Stimulated activated CD8-positive, alpha-beta memory T cell treated with anti-CD3 and anti-CD28 coated beads, Interleukin-4, amount 100 ng/mL, for 48 hours (primary cell): Measurements from ENCODE around the gene RIPPLY2.
"Not testable (repeated sequence)": the region's sequence is repeated elsewhere in the genome, so short reads cannot be mapped to it uniquely, and the experiment has no call there.

Experiments
- DNase-seq: peaks from one replicate; pipeline ENCODE4 v3.0.0-alpha.2; 2020

Gene RIPPLY2, protein sequence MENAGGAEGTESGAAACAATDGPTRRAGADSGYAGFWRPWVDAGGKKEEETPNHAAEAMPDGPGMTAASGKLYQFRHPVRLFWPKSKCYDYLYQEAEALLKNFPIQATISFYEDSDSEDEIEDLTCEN

DNA sequence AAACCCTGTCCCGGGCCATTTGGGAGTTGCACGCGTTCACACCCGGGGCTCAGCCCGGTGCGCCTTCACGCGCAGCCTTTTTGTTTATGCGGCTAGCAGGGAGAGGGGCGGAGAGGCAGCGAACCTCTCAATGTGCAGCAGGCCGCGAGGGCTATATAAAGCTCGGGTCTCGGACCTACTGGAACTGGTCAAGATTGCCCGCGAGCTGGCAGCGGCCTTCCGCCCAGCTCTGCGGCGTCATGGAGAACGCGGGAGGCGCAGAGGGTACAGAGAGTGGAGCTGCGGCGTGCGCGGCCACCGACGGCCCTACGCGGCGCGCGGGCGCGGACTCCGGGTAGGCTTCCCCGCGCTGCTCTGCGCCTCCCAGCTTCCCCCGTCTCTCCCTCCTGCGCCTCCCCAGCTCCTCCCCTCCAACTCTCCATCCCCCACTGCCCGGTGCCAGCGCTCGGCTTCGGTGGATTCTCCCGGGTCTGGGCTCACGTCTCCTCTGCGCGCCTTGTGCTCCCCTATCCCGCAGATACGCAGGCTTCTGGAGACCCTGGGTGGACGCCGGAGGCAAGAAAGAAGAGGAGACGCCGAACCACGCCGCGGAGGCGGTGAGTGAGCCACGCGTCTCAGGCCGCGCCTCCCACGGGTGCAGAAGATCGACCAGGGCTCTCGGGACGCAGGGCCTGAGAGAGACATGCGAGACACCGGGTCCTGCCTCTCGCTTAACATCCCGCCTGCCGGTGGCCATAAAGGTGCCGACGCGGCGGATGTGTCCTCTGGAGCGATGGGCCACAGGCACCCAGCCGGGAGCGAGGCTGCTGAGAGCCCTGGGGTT is at the start of gene RIPPLY2:
Gene RIPPLY2, plus strand, starts transcription at position 183 of the 823 bp plus-strand sequence. Its CDS starts 57 bp downstream, at position 240.
- peak; percentile 26 for DNase-seq

DNA sequence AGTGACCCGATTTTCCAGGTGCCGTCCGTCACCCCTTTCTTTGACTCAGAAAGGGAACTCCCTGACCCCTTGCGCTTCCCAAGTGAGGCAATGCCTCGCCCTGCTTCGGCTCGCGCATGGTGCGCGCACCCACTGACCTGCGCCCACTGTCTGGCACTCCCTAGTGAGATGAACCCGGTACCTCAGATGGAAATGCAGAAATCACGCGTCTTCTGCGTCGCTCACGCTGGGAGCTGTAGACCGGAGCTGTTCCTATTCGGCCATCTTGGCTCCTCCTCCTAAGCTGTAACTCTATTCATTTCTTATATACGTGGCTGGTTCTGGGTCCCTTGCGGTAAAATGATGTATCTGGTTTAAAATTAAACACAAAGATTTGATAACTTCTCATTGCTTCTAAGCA is 49.7 kb upstream of the RIPPLY2 start:
- DNase-seq: not testable (repeated sequence)

DNA sequence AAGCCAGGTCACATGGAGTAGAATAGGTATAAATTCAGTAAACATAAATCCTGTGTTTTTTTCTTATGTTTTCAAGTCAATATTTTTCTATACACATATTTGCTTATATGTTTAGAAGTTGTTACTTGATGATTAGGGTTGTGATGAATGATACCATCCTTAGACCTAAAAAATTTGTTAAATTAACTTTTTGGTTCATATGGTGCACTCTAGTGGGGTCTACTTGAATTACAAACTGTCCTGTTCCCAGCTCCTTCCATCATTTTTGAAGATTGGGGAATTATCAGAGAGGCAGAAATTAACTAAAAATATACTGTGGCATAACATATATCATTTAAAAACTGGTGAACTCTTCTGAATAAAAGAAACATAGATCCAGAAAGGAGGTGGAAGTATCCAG is 48.3 kb upstream of the RIPPLY2 start:
- DNase-seq: no peak

DNA sequence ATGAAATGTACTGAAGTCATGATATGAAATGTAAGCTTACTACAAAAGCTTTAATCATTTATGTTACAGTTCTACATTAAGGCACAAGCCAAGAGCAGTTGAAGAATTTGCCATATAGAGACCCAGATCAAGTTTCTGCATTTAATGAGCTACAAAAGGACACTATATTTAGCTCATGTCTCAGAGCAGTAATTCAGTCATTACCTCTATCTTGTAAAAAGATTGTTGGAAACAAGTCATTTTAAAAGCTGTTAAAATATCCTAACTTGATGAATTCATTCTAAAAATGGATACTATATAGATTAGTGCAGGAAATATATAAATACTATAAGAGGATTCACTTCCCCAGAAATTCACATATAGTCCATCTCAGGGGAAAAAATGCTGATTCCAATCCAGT is 45.2 kb upstream of the RIPPLY2 start:
- DNase-seq: no peak

DNA sequence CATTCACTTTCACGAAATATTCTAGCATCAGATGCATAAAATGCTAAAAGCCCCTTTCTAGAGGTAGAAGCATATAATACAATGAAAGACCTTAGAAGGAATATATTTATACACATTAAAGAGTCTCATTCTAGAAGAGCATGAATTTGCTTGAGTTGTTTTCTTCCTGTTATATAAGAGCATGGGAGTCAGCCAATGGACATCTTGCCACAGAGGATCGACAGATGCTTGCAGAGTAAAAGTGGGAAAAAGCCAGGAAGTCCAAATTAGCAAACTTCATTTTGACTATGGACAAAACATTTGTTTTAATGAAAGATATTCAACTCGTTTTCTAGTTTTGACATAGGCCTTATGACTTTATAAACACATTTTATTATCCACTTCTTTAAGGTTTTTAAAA is 44.2 kb upstream of the RIPPLY2 start:
- DNase-seq: no peak

DNA sequence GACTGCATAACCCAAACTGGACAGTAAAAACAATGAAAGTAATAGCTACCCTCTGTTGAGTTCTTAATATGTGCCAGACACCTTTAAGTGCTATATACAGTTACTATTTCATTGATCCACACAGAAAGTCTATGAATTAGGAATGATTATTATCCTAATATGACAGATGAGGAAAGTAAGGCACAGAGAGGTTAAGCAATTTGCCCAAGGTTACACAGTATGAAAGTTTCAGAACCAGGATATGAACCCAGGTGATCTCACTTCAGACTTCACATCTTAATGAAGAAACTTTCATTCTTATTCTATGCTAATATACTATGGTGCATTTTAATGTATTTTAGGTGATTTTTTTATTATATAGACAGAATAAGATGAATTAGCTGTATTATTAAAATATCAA is 40.6 kb upstream of the RIPPLY2 start:
- DNase-seq: no peak

DNA sequence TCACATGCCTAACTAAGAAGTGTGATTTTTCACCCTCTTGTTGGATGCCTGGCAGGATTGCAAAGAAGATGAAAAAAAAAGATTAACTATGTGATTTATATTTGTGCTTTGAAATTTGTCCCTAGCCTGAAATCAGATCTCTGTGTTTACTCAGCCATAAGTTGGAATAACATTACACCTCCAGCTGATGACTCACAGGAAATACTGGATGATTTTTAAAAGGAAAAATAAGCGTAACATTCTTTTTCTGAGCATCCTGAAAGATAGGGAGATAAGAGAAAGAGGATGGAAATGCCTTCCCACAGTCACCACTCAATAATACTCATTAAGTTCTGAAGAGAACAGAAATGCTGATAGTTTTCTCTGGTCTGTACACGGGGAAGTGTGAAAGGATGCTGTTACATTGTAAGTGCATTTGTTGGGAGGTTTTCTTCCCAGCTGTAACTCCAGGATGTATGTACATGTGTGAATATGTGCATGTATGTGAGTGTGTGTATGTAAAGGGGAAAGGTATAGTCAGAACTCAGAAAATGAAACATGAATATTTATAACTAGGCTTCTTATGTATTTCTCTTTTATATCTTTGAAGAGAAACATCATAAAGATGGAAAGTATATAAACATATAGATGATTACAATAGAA is 37.4 kb upstream of the RIPPLY2 start:
- no peak for DNase-seq

DNA sequence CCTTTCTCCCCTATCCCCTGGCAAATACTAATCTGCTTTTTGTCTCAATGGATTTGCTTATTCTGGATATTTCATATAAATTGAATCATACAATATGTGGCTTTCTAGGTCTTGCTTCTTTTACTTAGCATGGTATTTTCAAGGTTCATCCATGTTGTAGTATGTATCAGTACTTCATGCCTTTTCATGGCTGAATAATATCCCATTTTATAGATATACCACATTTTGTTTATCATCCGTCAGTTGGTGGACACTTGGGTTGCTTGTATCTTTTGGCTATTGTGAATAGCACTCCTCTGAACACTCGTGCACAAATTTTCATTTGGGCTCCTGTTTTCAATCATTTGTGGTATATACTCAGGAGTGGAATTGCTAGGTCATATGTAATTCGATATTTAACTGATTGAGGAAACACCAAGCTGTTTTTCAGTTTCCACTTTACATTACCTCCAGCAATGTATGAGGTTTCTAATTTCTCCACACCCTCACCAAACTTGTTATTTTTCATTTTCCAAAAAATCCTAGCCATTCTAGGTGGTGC is 30.5 kb upstream of the RIPPLY2 start:
- no peak for DNase-seq

DNA sequence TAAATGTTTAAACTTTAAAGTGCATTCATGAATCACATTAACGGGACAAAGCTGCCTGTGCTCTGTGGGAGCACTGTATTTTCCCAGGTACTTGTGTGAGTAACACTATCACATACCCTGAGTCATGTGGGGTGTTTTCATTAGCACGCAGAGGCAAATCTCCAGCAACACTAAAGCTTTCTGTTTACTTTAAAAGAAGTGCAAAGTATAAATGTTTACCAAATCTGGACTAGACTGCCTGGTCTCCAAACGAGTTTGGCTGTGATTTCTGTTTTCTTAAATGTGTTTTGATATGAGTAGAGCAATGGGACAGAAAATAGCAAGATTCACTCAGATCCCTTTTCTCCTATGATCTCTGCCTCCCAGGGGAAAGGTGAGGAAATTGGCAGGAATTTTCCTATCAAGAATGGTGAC is 28.8 kb upstream of the RIPPLY2 start:
- DNase-seq: no peak

DNA sequence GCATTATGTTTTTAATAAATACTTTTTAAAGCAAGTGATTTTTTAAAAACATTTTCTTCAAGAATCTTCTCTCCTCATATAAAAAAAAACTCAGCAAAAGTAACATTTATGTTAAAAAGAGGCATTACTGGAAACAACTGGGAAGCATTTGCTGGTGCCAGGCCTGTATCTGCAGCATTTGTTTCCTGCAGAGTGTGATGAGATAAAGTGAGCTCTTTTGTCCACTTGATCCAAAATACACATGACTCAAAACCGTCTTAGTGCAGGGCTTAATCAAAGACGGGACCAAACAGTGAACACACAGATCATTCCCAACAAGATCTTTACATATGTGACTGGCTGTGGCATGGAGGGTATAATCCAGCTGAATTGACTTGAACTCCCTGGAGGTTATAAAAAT is 28.3 kb upstream of the RIPPLY2 start:
- no peak for DNase-seq

DNA sequence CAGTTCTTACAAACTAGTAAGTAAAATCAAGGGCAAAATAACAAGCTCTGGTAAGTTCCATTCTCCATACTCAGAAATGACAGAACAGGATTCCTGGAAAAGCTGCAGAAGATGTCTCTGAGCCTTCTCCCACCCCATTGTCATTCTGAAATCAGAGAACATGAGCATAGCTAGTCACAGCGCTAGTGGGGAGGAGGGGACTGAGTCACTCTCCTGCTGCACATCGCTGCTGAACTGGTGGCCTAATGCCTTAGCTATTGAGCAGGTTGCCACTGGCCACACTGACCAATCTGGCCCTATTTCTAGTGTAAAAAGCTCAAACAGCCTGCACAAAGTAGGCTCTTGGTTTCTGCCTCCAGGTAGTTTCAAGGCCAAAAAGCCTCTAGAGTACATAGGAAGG is 26.1 kb upstream of the RIPPLY2 start:
- DNase-seq: no peak

DNA sequence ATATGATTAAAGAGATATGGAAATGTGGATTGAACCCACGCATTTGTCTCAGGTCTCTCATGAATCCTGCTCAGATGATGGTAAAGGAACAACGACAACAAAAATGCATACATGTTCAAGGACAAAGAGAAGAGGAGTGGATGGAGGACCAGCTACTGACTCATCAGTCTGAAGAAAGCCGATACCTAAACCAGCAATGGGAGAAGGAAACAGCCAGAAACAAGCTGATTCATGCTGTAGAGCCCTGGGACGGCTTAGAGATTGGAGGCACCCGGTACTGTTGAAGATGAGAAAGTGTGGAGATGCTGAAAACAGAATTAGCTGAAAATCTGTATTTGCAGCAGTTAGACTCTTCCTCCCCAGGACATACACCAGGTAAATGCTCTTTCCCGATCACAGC is 14.4 kb upstream of the RIPPLY2 start:
- no peak for DNase-seq

DNA sequence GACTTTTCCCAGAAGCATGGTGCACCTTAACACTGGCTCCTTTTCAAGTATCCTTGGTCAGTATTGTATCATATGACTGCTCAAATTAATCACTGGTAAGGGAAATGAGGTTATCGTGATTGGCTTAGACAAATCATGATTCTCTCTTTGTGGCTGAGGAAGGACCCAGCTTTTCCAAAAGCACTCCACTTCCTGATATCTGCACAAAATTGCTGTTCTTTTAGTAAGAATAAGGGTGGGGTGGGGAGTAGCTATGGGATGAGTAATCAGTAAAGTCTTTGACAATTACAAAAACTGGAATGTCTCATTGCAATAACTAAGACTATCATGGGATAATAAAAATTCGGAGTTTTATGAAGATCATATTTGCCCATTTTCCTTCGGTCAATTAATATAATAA is 9.0 kb upstream of the RIPPLY2 start:
- no peak for DNase-seq

DNA sequence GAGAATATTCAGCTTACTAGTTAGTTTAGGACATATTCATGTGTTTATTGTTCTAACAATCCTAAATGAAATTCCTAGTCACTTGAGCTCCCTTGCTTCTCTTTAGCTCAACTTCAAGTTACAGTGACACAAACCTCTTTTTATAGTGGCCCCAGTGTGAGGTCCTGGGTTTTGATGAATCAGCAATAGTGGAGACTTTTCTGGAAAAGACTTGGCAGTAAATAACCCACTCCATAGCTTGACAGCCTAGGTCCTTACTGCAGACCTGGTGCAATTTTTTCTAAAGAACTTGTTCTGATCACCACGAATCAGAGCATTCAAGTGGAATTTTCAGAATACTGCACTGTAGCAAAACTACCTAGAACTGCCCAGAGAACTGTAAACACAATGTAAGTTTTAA is 6.9 kb upstream of the RIPPLY2 start:
- DNase-seq: no peak

DNA sequence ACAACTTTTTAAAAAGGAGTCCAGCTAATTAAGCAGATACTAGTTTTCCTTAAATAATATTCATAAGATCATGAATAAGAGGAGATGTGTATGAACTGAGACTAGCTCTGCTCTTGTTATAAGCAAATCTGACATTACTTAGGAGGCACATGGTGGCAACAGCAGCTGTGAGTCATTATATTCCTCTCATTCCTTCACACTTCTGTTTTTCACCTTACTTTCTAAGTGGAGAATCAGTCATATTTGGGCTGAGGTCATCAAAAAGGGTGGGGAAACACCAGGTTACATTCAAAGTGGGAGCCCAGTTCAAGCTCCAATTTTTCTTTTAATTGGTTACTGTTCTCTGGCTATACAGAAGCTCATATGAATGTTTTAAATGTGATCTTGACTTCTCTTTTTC is 6.0 kb upstream of the RIPPLY2 start:
- DNase-seq: no peak

DNA sequence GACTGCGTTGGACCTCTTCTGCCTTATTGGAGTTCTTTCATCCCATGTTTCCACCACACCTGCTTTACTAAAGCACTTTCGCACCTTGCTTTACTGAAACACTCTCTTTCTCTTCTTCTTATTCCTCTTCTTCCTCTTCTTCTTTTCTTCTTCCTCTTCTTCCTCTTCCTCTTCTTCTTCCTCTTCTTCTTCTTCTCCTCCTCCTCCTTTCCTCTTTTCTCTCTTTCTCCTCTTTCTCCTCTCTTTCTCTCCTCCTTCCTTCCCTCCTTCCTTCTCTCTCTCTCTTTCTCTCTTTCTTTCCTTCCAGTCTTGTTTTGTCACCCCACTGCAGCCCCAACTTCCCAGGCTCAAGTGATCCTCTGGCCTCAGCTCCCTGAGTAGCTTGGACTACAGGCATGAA is 4.0 kb upstream of the RIPPLY2 start:
- DNase-seq: no peak

DNA sequence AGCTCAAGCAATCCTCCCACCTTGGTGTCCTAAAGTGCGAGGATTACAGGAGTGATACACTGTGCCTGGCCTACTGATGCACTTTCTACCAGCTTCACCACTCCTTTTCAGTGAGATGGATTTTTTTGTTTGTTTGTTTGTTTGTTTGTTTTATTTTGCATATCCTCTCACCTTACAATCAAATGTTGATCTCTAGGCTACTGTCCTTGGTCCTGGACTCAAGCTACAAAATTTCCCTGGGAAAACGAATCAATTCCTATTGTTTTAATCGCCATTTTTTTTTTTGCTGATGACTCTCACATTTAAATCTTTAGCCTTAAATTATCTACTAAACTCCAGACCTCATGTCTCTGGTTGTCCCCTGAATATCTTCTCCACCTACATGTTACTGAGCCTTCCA is 3.5 kb upstream of the RIPPLY2 start:
- no peak for DNase-seq

DNA sequence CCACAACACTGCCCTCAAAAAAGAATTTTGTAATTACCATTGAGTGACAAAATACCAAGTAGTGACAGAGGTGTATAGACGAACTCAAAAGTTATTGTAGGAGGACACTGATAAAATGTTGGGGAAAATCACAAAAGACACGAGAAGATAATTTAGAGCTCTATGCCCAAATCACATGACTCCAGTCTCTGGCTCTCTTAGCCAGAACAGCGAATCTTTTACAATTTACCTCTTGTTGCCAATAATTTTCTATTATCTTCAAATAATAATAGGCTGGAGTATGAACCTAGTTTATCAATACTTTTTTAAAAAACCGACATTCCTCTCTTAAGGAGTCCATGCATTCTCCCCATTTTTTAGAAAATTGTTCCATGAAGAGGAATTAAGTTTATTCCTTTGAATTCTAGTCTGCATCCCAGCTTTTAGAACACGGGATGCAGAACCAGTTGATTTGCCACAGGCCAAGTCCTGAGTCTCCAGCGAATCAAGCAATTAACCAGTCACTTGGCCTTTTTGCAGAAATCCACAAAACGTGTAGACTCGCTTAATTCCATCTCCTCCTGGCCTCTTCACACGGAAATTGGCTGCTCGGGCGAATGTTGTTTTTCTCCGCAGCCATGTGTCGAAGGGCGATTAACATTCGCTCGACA is 507 bp upstream of the RIPPLY2 start:
- no peak for DNase-seq

DNA sequence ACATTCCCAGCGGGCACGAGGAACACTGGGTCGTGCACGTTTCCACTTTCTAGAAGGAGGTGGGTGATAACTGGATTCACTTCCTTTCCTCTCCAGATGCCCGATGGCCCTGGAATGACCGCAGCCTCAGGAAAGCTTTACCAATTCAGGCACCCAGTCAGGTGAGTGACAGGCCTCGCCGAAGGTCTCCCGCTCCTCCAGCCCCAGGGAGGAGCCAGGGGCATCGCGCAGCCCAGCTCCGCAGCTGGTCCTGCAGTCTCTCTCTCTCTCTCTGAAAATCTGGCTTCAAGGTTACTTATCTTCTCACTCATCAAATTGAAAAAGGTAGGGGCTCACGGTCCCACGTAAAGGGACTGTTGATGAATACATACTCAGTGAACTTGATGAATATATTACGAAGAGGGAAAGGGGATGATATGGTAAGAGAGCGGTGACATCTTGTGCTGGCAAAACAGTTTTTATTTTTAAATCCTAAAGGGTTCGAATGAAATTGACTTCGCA is 891 bp downstream of the RIPPLY2 start:
- DNase-seq: no peak

DNA sequence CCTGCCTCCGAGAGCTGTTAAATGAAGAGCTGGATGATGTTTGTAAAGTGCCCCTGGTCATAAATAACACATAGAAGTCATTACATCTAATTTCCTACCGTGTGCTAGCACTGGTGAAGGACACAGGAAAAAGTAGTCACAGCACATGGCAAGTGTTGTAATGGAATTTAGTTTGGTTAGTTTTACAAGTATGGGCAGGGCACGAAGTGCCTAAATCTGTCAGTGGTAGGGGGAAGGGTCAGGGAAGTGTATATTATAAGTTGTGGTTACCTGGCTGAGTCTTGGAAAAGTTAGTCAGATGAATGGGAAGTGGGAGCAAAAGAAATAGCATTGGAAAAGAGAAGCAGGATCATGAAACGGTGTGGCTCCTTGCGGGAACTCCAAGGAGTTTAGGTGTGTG is 1.6 kb downstream of the RIPPLY2 start:
- DNase-seq: no peak

DNA sequence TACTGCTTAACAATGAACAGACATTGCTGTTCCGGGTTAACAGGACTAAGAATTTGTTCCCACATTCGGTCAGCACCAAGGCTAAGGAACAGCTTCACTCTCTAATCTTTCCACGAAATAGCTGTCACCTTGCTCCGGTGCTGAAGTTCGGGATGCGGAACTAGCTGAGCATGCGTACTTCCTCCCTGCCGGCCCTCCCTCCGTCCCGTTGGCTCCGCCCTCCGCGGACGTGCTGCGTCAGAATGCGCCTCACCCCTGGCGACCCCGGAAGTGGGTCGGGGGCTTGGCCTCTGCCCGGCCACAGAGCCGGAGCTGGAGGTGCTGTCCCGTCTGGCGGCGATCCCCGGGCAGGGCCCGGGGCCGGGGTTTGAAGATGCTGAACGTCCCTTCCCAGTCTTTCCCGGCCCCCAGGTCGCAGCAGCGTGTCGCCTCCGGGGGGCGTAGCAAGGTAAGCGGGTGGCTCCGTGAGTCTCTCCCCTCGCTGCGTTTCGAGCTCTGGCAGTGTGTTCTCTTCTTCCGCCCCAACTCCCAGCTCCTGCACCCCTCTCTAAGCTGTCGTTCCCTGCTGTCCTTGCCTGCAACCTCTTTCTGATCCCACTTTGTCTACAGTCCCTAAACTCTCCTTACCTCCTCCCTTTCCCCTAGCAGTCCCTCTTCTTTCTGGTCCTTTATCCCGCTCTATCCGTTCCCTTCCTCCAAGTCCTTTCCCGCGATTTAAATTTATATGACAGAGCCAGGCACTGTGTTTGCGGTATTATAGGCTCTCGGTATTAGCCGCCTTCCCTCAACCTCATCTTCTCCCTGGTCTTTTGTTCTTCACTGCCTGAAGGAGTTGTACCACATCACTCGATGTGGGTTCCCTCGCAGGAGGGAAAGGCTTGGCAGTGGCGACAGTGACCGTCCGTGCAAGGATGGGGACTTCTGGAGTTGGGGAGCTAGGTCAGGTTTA is 6.5 kb downstream of the RIPPLY2 start, which contains the start of gene CYB5R4:
Gene CYB5R4, plus strand, starts transcription at position 280 of the 949 bp plus-strand sequence. Its CDS starts 94 bp downstream, at position 374.
- DNase-seq: peak; percentile 96

DNA sequence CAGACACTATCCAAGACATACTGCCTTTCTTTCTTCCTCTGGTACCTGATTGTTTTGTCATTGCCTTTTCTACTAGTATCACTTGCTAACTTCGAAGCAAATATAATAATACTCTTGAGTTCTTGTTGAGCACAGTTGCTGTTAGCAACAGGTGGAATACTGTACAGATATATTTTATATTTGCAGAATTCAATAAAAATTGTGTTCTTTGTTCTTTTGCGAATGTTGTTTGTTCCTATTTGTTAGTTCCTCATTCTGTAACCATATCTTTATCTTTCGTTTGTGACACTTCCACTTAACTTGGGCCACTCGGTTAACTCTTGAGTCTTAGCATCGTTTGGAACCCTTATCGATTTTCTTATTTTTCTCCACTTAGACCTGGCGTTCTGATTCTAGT is 7.2 kb downstream of the RIPPLY2 start:
- DNase-seq: no peak
